GM21515 (cell line): Measurements from ENCODE around the gene ZBTB12.
"Not testable (repeated sequence)": the region's sequence is repeated elsewhere in the genome, so short reads cannot be mapped to it uniquely, and the experiment has no call there.

ENCODE experiments used
- ATAC-seq: cut with Tn5 transposase; IDR thresholded peaks from one replicate; pipeline ENCODE4 v1.9.1; 2021; ENCODE audit not compliant: unreplicated experiment

The ZBTB12 gene

GRCh38 chr6:31851980-31852718, 49.7 kb downstream of the ZBTB12 start:
- ATAC-seq: not testable (repeated sequence)

- ATAC-seq: no peak
These were observed 50.4 kb downstream of the ZBTB12 start for GRCh38 chr6:31851485-31851832.

DNA sequence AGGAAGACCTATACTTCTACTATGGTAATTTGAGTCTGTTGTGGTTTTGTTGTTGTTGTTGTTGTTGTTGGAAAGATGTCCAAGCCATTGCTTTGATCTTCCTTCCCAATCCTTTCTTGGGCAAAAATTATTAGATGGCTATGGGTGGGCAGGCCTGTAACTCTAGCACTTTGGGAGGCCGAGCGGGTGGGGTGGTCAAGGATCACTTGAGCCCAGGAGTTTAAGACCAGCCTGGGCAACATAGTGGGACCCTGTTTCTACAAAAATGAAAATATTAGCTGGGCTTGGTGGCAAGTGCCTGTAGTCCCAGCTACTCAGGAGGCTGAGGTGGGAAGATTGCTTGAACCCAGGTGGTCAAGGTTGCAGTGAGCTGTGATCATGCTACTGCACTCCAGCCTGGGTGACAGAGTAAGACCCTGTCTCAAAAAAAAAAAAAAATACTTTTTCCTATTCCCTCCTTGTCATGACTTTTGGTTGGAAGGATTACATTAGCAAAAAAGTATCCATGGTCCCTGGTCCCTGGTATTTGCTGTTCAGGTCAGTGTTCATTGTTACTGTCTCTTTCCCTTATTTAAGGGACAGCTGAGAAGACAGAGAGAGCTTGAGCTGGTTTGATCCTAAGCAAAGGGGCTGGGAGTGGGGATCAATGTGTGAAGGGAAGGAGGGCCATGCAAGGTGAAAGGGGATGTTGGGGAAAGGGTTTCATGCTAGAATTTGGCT, 51.0 kb downstream of the ZBTB12 start:
- no peak for ATAC-seq
